WTC11 (cell line): Measurements from ENCODE around the gene STXBP6.

Experiments used
- ELF4 ChIP-seq: sonication (generic); formaldehyde crosslinking; IDR thresholded peaks from 2 replicates; pipeline ENCODE4 v1.8.1; 2022; ENCODE audit warnings: low read depth, mild to moderate bottlenecking, moderate library complexity, missing genetic modification reagents
- IRF2 ChIP-seq: sonication (generic); formaldehyde crosslinking; IDR thresholded peaks from 2 replicates; pipeline ENCODE4 v1.8.0; 2022; ENCODE audit warnings: low read depth, missing genetic modification reagents, borderline replicate concordance
- TP53 ChIP-seq: sonication (generic); formaldehyde crosslinking; IDR thresholded peaks from 2 replicates; pipeline ENCODE4 v1.8.1; 2023; ENCODE audit warnings: mild to moderate bottlenecking, missing genetic modification reagents
- ZNF121 ChIP-seq: sonication (generic); formaldehyde crosslinking; IDR thresholded peaks from 2 replicates; pipeline ENCODE4 v1.8.0; 2023; ENCODE audit warnings: missing genetic modification reagents
- TF ChIP-seq, protein P1 (sequence below): sonication (generic); formaldehyde crosslinking; IDR thresholded peaks from 2 replicates; pipeline ENCODE4 v1.8.1; 2023; ENCODE audit warnings: mild to moderate bottlenecking, missing genetic modification reagents
- TF ChIP-seq, protein P2 (sequence below): fragments of 250-450 bp; sonication (Bioruptor Pico); IDR thresholded peaks from 2 replicates; pipeline ENCODE4 v1.9.0; 2021; ENCODE audit warnings: mild to moderate bottlenecking, borderline replicate concordance
- TF ChIP-seq, protein P3 (sequence below): fragments of 200-600 bp; IDR thresholded peaks from 2 replicates; pipeline ENCODE4 v1.8.0; 2022; ENCODE audit warnings: antibody characterized with exemption
- TF ChIP-seq, protein P4 (sequence below): sonication (generic); formaldehyde crosslinking; IDR thresholded peaks from 2 replicates; pipeline ENCODE4 v1.8.1; 2023; ENCODE audit warnings: mild to moderate bottlenecking, missing genetic modification reagents
- TF ChIP-seq, protein P5 (sequence below): sonication (generic); formaldehyde crosslinking; conservative IDR thresholded peaks from 2 replicates; pipeline ENCODE4 v1.8.1; 2022; ENCODE audit warnings: mild to moderate bottlenecking, missing genetic modification reagents
- TF ChIP-seq, protein P6 (sequence below): sonication (generic); formaldehyde crosslinking; IDR thresholded peaks from 2 replicates; pipeline ENCODE4 v1.8.1; 2022; ENCODE audit warnings: low read depth, missing genetic modification reagents, borderline replicate concordance

DNA sequence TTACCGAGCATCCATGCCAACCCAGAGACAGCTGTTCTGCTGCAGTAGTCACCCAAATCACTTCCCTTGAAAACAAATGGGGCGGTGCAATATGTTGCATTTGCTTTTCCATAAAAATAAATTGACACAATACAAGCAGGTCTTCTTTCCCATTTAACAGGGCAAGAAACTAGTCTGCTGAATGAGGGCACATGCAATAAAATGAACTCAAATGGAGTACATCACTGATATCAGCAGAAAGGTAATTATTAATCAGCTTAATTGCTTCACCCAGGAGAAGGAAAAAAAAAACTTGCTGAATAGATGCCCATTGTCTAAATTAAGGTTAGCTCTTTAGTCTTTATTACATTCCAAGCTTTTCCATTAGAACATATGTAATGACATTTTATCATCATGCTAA lies 240.8 kb downstream of the STXBP6 start:
- TF ChIP-seq, protein P1, sequence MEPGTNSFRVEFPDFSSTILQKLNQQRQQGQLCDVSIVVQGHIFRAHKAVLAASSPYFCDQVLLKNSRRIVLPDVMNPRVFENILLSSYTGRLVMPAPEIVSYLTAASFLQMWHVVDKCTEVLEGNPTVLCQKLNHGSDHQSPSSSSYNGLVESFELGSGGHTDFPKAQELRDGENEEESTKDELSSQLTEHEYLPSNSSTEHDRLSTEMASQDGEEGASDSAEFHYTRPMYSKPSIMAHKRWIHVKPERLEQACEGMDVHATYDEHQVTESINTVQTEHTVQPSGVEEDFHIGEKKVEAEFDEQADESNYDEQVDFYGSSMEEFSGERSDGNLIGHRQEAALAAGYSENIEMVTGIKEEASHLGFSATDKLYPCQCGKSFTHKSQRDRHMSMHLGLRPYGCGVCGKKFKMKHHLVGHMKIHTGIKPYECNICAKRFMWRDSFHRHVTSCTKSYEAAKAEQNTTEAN (CRISPR knock-in tag) = no peak
- TF ChIP-seq, protein P2, sequence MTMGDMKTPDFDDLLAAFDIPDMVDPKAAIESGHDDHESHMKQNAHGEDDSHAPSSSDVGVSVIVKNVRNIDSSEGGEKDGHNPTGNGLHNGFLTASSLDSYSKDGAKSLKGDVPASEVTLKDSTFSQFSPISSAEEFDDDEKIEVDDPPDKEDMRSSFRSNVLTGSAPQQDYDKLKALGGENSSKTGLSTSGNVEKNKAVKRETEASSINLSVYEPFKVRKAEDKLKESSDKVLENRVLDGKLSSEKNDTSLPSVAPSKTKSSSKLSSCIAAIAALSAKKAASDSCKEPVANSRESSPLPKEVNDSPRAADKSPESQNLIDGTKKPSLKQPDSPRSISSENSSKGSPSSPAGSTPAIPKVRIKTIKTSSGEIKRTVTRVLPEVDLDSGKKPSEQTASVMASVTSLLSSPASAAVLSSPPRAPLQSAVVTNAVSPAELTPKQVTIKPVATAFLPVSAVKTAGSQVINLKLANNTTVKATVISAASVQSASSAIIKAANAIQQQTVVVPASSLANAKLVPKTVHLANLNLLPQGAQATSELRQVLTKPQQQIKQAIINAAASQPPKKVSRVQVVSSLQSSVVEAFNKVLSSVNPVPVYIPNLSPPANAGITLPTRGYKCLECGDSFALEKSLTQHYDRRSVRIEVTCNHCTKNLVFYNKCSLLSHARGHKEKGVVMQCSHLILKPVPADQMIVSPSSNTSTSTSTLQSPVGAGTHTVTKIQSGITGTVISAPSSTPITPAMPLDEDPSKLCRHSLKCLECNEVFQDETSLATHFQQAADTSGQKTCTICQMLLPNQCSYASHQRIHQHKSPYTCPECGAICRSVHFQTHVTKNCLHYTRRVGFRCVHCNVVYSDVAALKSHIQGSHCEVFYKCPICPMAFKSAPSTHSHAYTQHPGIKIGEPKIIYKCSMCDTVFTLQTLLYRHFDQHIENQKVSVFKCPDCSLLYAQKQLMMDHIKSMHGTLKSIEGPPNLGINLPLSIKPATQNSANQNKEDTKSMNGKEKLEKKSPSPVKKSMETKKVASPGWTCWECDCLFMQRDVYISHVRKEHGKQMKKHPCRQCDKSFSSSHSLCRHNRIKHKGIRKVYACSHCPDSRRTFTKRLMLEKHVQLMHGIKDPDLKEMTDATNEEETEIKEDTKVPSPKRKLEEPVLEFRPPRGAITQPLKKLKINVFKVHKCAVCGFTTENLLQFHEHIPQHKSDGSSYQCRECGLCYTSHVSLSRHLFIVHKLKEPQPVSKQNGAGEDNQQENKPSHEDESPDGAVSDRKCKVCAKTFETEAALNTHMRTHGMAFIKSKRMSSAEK (CRISPR knock-in tag) = no peak
- TF ChIP-seq, protein P3, sequence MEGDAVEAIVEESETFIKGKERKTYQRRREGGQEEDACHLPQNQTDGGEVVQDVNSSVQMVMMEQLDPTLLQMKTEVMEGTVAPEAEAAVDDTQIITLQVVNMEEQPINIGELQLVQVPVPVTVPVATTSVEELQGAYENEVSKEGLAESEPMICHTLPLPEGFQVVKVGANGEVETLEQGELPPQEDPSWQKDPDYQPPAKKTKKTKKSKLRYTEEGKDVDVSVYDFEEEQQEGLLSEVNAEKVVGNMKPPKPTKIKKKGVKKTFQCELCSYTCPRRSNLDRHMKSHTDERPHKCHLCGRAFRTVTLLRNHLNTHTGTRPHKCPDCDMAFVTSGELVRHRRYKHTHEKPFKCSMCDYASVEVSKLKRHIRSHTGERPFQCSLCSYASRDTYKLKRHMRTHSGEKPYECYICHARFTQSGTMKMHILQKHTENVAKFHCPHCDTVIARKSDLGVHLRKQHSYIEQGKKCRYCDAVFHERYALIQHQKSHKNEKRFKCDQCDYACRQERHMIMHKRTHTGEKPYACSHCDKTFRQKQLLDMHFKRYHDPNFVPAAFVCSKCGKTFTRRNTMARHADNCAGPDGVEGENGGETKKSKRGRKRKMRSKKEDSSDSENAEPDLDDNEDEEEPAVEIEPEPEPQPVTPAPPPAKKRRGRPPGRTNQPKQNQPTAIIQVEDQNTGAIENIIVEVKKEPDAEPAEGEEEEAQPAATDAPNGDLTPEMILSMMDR = no peak
- TF ChIP-seq ELF4 = no peak
- no peak for TF ChIP-seq ZNF121
- TF ChIP-seq, protein P4, sequence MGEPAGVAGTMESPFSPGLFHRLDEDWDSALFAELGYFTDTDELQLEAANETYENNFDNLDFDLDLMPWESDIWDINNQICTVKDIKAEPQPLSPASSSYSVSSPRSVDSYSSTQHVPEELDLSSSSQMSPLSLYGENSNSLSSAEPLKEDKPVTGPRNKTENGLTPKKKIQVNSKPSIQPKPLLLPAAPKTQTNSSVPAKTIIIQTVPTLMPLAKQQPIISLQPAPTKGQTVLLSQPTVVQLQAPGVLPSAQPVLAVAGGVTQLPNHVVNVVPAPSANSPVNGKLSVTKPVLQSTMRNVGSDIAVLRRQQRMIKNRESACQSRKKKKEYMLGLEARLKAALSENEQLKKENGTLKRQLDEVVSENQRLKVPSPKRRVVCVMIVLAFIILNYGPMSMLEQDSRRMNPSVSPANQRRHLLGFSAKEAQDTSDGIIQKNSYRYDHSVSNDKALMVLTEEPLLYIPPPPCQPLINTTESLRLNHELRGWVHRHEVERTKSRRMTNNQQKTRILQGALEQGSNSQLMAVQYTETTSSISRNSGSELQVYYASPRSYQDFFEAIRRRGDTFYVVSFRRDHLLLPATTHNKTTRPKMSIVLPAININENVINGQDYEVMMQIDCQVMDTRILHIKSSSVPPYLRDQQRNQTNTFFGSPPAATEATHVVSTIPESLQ = no peak
- TF ChIP-seq TP53 (CRISPR knock-in tag) = no peak
- TF ChIP-seq, protein P5, sequence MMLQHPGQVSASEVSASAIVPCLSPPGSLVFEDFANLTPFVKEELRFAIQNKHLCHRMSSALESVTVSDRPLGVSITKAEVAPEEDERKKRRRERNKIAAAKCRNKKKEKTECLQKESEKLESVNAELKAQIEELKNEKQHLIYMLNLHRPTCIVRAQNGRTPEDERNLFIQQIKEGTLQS (CRISPR knock-in tag) = no peak
- TF ChIP-seq IRF2 (CRISPR knock-in tag) = no peak
- TF ChIP-seq, protein P6, sequence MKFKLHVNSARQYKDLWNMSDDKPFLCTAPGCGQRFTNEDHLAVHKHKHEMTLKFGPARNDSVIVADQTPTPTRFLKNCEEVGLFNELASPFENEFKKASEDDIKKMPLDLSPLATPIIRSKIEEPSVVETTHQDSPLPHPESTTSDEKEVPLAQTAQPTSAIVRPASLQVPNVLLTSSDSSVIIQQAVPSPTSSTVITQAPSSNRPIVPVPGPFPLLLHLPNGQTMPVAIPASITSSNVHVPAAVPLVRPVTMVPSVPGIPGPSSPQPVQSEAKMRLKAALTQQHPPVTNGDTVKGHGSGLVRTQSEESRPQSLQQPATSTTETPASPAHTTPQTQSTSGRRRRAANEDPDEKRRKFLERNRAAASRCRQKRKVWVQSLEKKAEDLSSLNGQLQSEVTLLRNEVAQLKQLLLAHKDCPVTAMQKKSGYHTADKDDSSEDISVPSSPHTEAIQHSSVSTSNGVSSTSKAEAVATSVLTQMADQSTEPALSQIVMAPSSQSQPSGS = no peak
